K562 (cell line): ENCODE results near the gene ART1. TPM values are rescaled to one million over a fixed set of nuclear protein-coding genes. Genes with fewer than 3 reads are reported as not detected.
A peak's percentile ranks its signal among the peaks of the same experiment; 100 is the strongest.

Experiments
- BMI1 ChIP-seq: fragments of 150-350 bp; IDR thresholded peaks from 2 replicates; pipeline ENCODE4 v1.6.1; 2014; ENCODE audit warnings: low read length
- CSDE1 ChIP-seq, 2 experiments: fragments of 450-650 bp; IDR thresholded peaks; 2 replicates each; pipeline ENCODE4 v1.6.1; 2016; ENCODE audit warnings: mild to moderate bottlenecking in 1 of 2
- E2F3 ChIP-seq: fragments of 250-450 bp; sonication (Bioruptor Pico); IDR thresholded peaks from 2 replicates; pipeline ENCODE4 v1.4.0; 2020; ENCODE audit warnings: mild to moderate bottlenecking
- ELF2 ChIP-seq: fragments of 250-450 bp; sonication (Bioruptor Pico); IDR thresholded peaks from 2 replicates; pipeline ENCODE4 v1.5.0; 2021; ENCODE audit warnings: mild to moderate bottlenecking
- FOXA3 ChIP-seq, 2 experiments: fragments of 450-650 bp in 1 of 2; sonication (generic) in 1 of 2; formaldehyde crosslinking; IDR thresholded peaks in 1 of 2; conservative IDR thresholded peaks in 1 of 2; 2 replicates each; pipeline versions ENCODE4 v1.4.0 to v1.8.0; 2020 to 2022; ENCODE audit warnings: mild to moderate bottlenecking in 2 of 2, missing genetic modification reagents in 1 of 2
- KLF1 ChIP-seq: fragments of 450-650 bp; IDR thresholded peaks from 2 replicates; pipeline ENCODE4 v1.6.1; 2016; ENCODE audit warnings: missing genetic modification characterization, missing compliant biosample characterization
- MEIS2 ChIP-seq: fragments of 450-650 bp; IDR thresholded peaks from 2 replicates; pipeline ENCODE4 v1.6.1; 2014; ENCODE audit warnings: mild to moderate bottlenecking; ENCODE audit not compliant: partially characterized antibody
- NFE2 ChIP-seq: IDR thresholded peaks from 2 replicates; pipeline ENCODE4 v1.6.1; 2014; ENCODE audit warnings: antibody characterized with exemption, low read depth
- NFXL1 ChIP-seq: fragments of 450-650 bp; formaldehyde crosslinking; IDR thresholded peaks from 2 replicates; pipeline ENCODE4 v1.4.0; 2021; ENCODE audit warnings: mild to moderate bottlenecking
- NR4A1 ChIP-seq, 2 experiments: fragments of 250-450 bp in 1 of 2; fragments of 450-650 bp in 1 of 2; sonication (Bioruptor Pico) in 1 of 2; IDR thresholded peaks; 2 replicates each; pipeline versions ENCODE4 v1.4.0 to v1.6.1; 2016 to 2020; ENCODE audit warnings: mild to moderate bottlenecking in 2 of 2, missing compliant biosample characterization in 1 of 2, missing genetic modification characterization in 1 of 2, moderate library complexity in 1 of 2
- SRSF7 ChIP-seq: fragments of 200-400 bp; formaldehyde crosslinking; optimal IDR thresholded peaks from 2 replicates; pipeline ENCODE3; 2017; ENCODE audit warnings: mild to moderate bottlenecking, low read depth, low read length
- TAF7 ChIP-seq: fragments of 450-650 bp; IDR thresholded peaks from 2 replicates; pipeline ENCODE4 v1.6.1; 2016; ENCODE audit warnings: missing genetic modification characterization, missing compliant biosample characterization
- polyA plus RNA-seq, 8 experiments: library from polyadenylated mRNA; depleted of rRNA in 4 of 8; stranded (reverse) in 5 of 8; unstranded in 3 of 8; fragments of >200 nt; fragmentation: Nextera tagmentation in 2 of 8; fragmentation: Illumina TruSeq in 1 of 8; extraction: Ambion mirVana in 2 of 8; extraction: Trizol in 1 of 8; gene quantifications; 2 replicates each; pipeline versions ENCODE4 v1.2.1 to v1.2.3, GENCODE V29; 2011 to 2014; ENCODE audit warnings: inconsistent platforms in 1 of 8, missing spikeins in 1 of 8
- total RNA-seq, 7 experiments: library from RNA; depleted of rRNA in 6 of 7; stranded (reverse); fragments of >200 nt in 6 of 7; fragmentation: Illumina TruSeq in 2 of 7; extraction: Trizol in 2 of 7; gene quantifications; 2 replicates each; pipeline versions ENCODE4 v1.2.1 to v1.2.3, GENCODE V29; 2011 to 2021; ENCODE audit warnings: low replicate concordance in 1 of 7
- TF ChIP-seq, protein P1 (sequence below): sonication (generic); formaldehyde crosslinking; IDR thresholded peaks from 2 replicates; pipeline ENCODE4 v1.4.0; 2020; ENCODE audit warnings: mild to moderate bottlenecking, missing genetic modification reagents
- TF ChIP-seq, protein P2 (sequence below): fragments of 250-450 bp; sonication (Bioruptor Pico); IDR thresholded peaks from 2 replicates; pipeline ENCODE4 v1.5.0; 2021
- TF ChIP-seq, protein P3 (sequence below): sonication (generic); formaldehyde crosslinking; IDR thresholded peaks from 2 replicates; pipeline ENCODE4 v1.8.0; 2022; ENCODE audit warnings: mild to moderate bottlenecking, missing genetic modification reagents
- TF ChIP-seq, protein P4 (sequence below): sonication (generic); formaldehyde crosslinking; IDR thresholded peaks from 2 replicates; pipeline ENCODE4 v1.8.1; 2023; ENCODE audit warnings: mild to moderate bottlenecking, missing genetic modification reagents
- TF ChIP-seq, protein P5 (sequence below): fragments of 450-650 bp; formaldehyde crosslinking; IDR thresholded peaks from 2 replicates; pipeline ENCODE4 v1.4.0; 2020; ENCODE audit warnings: mild to moderate bottlenecking, moderate library complexity
- TF ChIP-seq, protein P6 (sequence below): fragments of 450-650 bp; formaldehyde crosslinking; IDR thresholded peaks from 2 replicates; pipeline ENCODE4 v1.4.0; 2020; ENCODE audit warnings: mild to moderate bottlenecking, moderate library complexity

Gene ART1
- total and polyA plus RNA-seq, 9 of the 15 experiments (the other 6 are each of a cell fraction or from before 2014, with no cell fraction given), result not detected

DNA sequence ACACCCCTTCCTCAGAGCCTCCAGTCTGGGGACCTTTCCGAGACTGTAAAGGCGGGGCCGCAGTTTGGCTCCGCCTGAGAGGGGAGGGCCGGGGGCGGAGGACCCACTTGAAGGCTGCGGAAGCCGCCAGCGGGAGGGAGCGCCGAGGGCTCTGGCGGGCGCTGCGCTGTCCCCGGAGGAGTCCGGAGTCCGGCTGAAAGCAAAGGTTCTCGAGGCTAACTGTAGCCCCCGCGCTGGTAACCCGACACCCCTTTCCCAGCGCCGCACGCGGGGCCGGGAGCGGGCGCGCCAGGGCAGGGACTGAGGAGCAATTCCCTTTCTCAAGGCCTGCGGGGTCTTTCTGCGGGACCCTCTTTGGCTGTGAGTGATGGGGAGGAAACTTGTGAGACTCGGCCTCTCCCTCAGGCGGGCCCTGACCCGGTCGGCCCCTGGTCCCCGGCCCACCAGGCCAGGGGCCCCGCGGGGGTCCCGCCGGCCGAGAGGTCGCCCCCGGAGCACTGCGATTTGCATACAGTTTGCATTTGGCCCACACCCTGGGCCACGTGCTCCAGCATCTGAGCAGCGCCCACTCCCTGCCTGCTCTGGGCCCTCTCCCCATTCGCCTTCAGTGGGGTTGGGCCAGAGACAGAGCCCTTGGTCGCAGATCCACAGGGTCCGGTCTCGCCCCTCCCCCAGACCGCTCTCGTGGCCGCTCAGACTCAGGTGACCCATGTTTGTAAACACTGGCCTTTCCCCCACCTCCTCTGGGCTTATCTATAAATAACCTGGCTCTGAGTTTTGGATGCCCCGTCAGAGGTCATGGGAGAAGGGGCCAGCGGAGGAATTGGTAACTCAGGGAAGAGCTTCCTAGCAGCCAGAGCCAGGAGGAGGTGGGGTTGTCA lies 2.6 kb upstream of the ART1 start (continued):
- TF ChIP-seq, protein P1, sequence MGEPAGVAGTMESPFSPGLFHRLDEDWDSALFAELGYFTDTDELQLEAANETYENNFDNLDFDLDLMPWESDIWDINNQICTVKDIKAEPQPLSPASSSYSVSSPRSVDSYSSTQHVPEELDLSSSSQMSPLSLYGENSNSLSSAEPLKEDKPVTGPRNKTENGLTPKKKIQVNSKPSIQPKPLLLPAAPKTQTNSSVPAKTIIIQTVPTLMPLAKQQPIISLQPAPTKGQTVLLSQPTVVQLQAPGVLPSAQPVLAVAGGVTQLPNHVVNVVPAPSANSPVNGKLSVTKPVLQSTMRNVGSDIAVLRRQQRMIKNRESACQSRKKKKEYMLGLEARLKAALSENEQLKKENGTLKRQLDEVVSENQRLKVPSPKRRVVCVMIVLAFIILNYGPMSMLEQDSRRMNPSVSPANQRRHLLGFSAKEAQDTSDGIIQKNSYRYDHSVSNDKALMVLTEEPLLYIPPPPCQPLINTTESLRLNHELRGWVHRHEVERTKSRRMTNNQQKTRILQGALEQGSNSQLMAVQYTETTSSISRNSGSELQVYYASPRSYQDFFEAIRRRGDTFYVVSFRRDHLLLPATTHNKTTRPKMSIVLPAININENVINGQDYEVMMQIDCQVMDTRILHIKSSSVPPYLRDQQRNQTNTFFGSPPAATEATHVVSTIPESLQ (CRISPR knock-in tag), result no peak
- TF ChIP-seq NFE2, result no peak
- no peak for TF ChIP-seq CSDE1 (IDR thresholded peaks at IDR 0.05)
- no peak for TF ChIP-seq TAF7 (tag)
- TF ChIP-seq KLF1, result no peak
- TF ChIP-seq, protein P2, sequence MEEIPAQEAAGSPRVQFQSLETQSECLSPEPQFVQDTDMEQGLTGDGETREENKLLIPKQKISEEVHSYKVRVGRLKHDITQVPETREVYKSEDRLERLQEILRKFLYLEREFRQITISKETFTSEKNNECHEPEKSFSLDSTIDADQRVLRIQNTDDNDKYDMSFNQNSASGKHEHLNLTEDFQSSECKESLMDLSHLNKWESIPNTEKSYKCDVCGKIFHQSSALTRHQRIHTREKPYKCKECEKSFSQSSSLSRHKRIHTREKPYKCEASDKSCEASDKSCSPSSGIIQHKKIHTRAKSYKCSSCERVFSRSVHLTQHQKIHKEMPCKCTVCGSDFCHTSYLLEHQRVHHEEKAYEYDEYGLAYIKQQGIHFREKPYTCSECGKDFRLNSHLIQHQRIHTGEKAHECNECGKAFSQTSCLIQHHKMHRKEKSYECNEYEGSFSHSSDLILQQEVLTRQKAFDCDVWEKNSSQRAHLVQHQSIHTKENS (CRISPR knock-in tag), result no peak
- TF ChIP-seq, protein P3, sequence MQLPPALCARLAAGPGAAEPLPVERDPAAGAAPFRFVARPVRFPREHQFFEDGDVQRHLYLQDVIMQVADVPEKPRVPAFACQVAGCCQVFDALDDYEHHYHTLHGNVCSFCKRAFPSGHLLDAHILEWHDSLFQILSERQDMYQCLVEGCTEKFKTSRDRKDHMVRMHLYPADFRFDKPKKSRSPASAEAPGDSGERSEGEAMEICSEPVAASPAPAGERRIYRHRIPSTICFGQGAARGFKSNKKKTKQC (CRISPR knock-in tag), result peak; percentile 70; the same call in 1 of the 2 replicates
- no peak for TF ChIP-seq BMI1
- no peak for TF ChIP-seq NFXL1 (CRISPR knock-in tag)
- no peak for TF ChIP-seq MEIS2
- TF ChIP-seq, protein P4, sequence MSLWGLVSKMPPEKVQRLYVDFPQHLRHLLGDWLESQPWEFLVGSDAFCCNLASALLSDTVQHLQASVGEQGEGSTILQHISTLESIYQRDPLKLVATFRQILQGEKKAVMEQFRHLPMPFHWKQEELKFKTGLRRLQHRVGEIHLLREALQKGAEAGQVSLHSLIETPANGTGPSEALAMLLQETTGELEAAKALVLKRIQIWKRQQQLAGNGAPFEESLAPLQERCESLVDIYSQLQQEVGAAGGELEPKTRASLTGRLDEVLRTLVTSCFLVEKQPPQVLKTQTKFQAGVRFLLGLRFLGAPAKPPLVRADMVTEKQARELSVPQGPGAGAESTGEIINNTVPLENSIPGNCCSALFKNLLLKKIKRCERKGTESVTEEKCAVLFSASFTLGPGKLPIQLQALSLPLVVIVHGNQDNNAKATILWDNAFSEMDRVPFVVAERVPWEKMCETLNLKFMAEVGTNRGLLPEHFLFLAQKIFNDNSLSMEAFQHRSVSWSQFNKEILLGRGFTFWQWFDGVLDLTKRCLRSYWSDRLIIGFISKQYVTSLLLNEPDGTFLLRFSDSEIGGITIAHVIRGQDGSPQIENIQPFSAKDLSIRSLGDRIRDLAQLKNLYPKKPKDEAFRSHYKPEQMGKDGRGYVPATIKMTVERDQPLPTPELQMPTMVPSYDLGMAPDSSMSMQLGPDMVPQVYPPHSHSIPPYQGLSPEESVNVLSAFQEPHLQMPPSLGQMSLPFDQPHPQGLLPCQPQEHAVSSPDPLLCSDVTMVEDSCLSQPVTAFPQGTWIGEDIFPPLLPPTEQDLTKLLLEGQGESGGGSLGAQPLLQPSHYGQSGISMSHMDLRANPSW (CRISPR knock-in tag), result no peak
- TF ChIP-seq, protein P5, sequence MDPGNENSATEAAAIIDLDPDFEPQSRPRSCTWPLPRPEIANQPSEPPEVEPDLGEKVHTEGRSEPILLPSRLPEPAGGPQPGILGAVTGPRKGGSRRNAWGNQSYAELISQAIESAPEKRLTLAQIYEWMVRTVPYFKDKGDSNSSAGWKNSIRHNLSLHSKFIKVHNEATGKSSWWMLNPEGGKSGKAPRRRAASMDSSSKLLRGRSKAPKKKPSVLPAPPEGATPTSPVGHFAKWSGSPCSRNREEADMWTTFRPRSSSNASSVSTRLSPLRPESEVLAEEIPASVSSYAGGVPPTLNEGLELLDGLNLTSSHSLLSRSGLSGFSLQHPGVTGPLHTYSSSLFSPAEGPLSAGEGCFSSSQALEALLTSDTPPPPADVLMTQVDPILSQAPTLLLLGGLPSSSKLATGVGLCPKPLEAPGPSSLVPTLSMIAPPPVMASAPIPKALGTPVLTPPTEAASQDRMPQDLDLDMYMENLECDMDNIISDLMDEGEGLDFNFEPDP (CRISPR knock-in tag), result no peak
- TF ChIP-seq, protein P6, sequence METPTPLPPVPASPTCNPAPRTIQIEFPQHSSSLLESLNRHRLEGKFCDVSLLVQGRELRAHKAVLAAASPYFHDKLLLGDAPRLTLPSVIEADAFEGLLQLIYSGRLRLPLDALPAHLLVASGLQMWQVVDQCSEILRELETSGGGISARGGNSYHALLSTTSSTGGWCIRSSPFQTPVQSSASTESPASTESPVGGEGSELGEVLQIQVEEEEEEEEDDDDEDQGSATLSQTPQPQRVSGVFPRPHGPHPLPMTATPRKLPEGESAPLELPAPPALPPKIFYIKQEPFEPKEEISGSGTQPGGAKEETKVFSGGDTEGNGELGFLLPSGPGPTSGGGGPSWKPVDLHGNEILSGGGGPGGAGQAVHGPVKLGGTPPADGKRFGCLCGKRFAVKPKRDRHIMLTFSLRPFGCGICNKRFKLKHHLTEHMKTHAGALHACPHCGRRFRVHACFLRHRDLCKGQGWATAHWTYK (CRISPR knock-in tag), result no peak
- no peak for TF ChIP-seq NR4A1 (CRISPR knock-in tag; IDR thresholded peaks at IDR 0.05)
- TF ChIP-seq NR4A1 (tag; IDR thresholded peaks at IDR 0.05), result no peak
- peak in 1 of 2 experiments; percentile 80; a peak in 3 of 4 replicates for TF ChIP-seq FOXA3 (CRISPR knock-in tag; conservative IDR thresholded peaks at IDR 0.05 in 1 of 2, IDR thresholded peaks at IDR 0.05 in 1 of 2)
- no peak for TF ChIP-seq E2F3 (CRISPR knock-in tag)
- no peak for TF ChIP-seq ELF2
- no peak for TF ChIP-seq SRSF7
